ENCODE results near the gene SEBOX. TPM values are rescaled to one million over a fixed set of nuclear protein-coding genes. Genes with fewer than 3 reads are reported as not detected.

SEBOX gene
- total and polyA plus RNA-seq, 2 of the 8 experiments (the other 6 are each of a cell fraction or from before 2014, with no cell fraction given), result not detected

- TF ChIP-seq RXRA (IDR thresholded peaks at IDR 0.05; ENCODE audit: insufficient read depth, low read depth, low read length) (no peak), TEAD4 (IDR thresholded peaks at IDR 0.05; ENCODE audit: low read depth, low read length) (no peak), KDM5A (IDR thresholded peaks at IDR 0.05; ENCODE audit: low read length) (no peak), USF2 (IDR thresholded peaks at IDR 0.05; ENCODE audit: low read length) (peak; percentile 91), CREB1 (IDR thresholded peaks at IDR 0.05) (peak; percentile 26; the same call in 1 of the 2 replicates), EZH2 (IDR thresholded peaks at IDR 0.05; ENCODE audit: low read depth, low read length, severe bottlenecking) (no peak), SIX5 (IDR thresholded peaks at IDR 0.05; ENCODE audit: low read depth, low read length) (no peak)
Observed at GRCh38 chr17:28371245-28372202, 6.5 kb upstream of the SEBOX start, which contains the start of gene SARM1 (continued).
